H1 (cell line): Measurements from ENCODE around the gene TNPO3. TPM values are rescaled to one million over a fixed set of nuclear protein-coding genes. Genes with fewer than 3 reads are reported as not detected.
"Not testable (repeated sequence)": the region's sequence is repeated elsewhere in the genome, so short reads cannot be mapped to it uniquely, and the experiment has no call there.

ENCODE experiments used
- CTCF ChIA-PET: fragments of 300-600 bp; sonication (Branson Sonifier 250); formaldehyde crosslinking; loops from one replicate; lab custom pipeline; 2021; ENCODE audit not compliant: partially characterized antibody; lab: Charles Lee
- POLR2A ChIA-PET: fragments of 300-600 bp; sonication (Branson Sonifier 250); formaldehyde crosslinking; loops from one replicate; lab custom pipeline; 2021; ENCODE audit warnings: inconsistent platforms; ENCODE audit not compliant: partially characterized antibody; lab: Charles Lee
- DNase-seq, 2 experiments: peaks; one replicate each; pipeline versions ENCODE4 v3.0.0 to v3.0.0-alpha.2; 2010 to 2022; ENCODE audit warnings: low spot score in 2 of 2, low read depth in 1 of 2, mixed read lengths in 1 of 2
- FAIRE-seq: peaks from 2 replicates; lab custom pipeline; 2011; peaks lifted over from hg19 to GRCh38; lab: Jason Lieb, UNC
- H2AFZ ChIP-seq: 2 replicates; pipeline ENCODE4 v1.8.1; 2012; ENCODE audit warnings: low read length, inconsistent platforms
- H2AK5ac ChIP-seq: 2 replicates; pipeline ENCODE4 v1.6.1; 2013; ENCODE audit warnings: low read depth, low read length
- H2BK120ac ChIP-seq: replicated peaks from 2 replicates; pipeline ENCODE3; 2013; ENCODE audit warnings: low read depth, low read length, inconsistent platforms
- H2BK12ac ChIP-seq: 2 replicates; pipeline ENCODE4 v1.6.1; 2013; ENCODE audit warnings: low read depth, low read length
- H2BK15ac ChIP-seq: 2 replicates; pipeline ENCODE4 v1.6.1; 2013; ENCODE audit warnings: low read length
- H2BK20ac ChIP-seq: 2 replicates; pipeline ENCODE4 v1.6.1; 2013; ENCODE audit warnings: low read length
- H2BK5ac ChIP-seq: 2 replicates; pipeline ENCODE4 v1.6.1; 2013; ENCODE audit warnings: low read depth, low read length
- H3K14ac ChIP-seq: 2 replicates; pipeline ENCODE4 v1.6.1; 2013; ENCODE audit warnings: inconsistent platforms; ENCODE audit not compliant: insufficient read length
- H3K18ac ChIP-seq: 2 replicates; pipeline ENCODE4 v1.6.1; 2013; ENCODE audit warnings: low read length; ENCODE audit errors: extremely low read depth
- H3K23ac ChIP-seq: 2 replicates; pipeline ENCODE4 v1.6.1; 2013; ENCODE audit warnings: inconsistent platforms; ENCODE audit not compliant: insufficient read length
- H3K23me2 ChIP-seq: 2 replicates; pipeline ENCODE4 v1.6.1; 2013; ENCODE audit warnings: low read depth, low read length
- H3K27ac ChIP-seq: 2 replicates; pipeline ENCODE4 v1.6.1; 2011; ENCODE audit warnings: low read depth, low read length, inconsistent platforms
- H3K27me3 ChIP-seq, 4 experiments: replicated peaks in 1 of 4; 1 replicate in 1 of 4; 2 replicates in 3 of 4; pipeline versions ENCODE4 v1.6.1 to v1.8.1; 2011 to 2013; ENCODE audit warnings: low read length in 3 of 4, mild to moderate bottlenecking in 3 of 4, inconsistent platforms in 2 of 4, mixed read lengths in 2 of 4, moderate library complexity in 1 of 4; ENCODE audit not compliant: control insufficient read depth in 3 of 4, insufficient read depth in 3 of 4; ENCODE audit errors: extremely low read depth in 1 of 4
- H3K36me3 ChIP-seq, 4 experiments: 2 replicates each; pipeline versions ENCODE4 v1.6.1 to v1.8.1; 2011 to 2013; ENCODE audit warnings: mild to moderate bottlenecking in 4 of 4, low read length in 3 of 4, moderate library complexity in 2 of 4, control low read depth in 1 of 4, inconsistent platforms in 1 of 4; ENCODE audit not compliant: insufficient read depth in 4 of 4, control insufficient read depth in 2 of 4
- H3K4ac ChIP-seq: replicated peaks from 2 replicates; pipeline ENCODE3; 2013; ENCODE audit warnings: low read length, low read depth, mixed read lengths, inconsistent platforms; ENCODE audit not compliant: insufficient read length
- H3K4me1 ChIP-seq, 4 experiments: replicated peaks in 1 of 4; 1 replicate in 1 of 4; 2 replicates in 3 of 4; pipeline versions ENCODE4 v1.6.1 to v1.8.1; 2011 to 2013; ENCODE audit warnings: low read length in 3 of 4, inconsistent platforms in 2 of 4, mixed read lengths in 1 of 4; ENCODE audit not compliant: insufficient read depth in 4 of 4, control insufficient read depth in 3 of 4
- H3K4me2 ChIP-seq, 2 experiments: 2 replicates each; pipeline versions ENCODE4 v1.6.1 to v1.8.1; 2011 to 2013; ENCODE audit warnings: low read depth in 2 of 2, low read length in 2 of 2, control low read depth in 1 of 2, inconsistent platforms in 1 of 2, mild to moderate bottlenecking in 1 of 2; ENCODE audit not compliant: insufficient read depth in 1 of 2
- H3K4me3 ChIP-seq, 4 experiments: fragments of 200-600, 300-600 bp in 1 of 4; sonication (generic), shearing (Covaris generic), sonication (Bioruptor Twin) in 1 of 4; 2 replicates each; pipeline versions ENCODE4 v1.5.1 to v1.8.1; 2011 to 2016; ENCODE audit warnings: low read length in 4 of 4, low read depth in 3 of 4, control low read depth in 2 of 4, inconsistent platforms in 2 of 4, mild to moderate bottlenecking in 2 of 4, mixed read lengths in 1 of 4, moderate library complexity in 1 of 4; ENCODE audit not compliant: insufficient read depth in 2 of 4; ENCODE audit errors: extremely low read depth in 1 of 4
- H3K56ac ChIP-seq: replicated peaks from 2 replicates; pipeline ENCODE3; 2013; ENCODE audit warnings: low read depth, mild to moderate bottlenecking, mixed read lengths, low read length, inconsistent platforms; ENCODE audit not compliant: insufficient read length
- H3K79me1 ChIP-seq: 2 replicates; pipeline ENCODE4 v1.6.1; 2013; ENCODE audit warnings: low read depth, low read length, control low read depth
- H3K79me2 ChIP-seq, 2 experiments: 2 replicates each; pipeline versions ENCODE4 v1.6.1 to v1.8.1; 2012 to 2013; ENCODE audit warnings: low read length in 2 of 2, mild to moderate bottlenecking in 2 of 2, inconsistent platforms in 1 of 2; ENCODE audit not compliant: insufficient read depth in 2 of 2, control insufficient read depth in 1 of 2
- H3K9ac ChIP-seq, 4 experiments: replicated peaks in 1 of 4; 1 replicate in 1 of 4; 2 replicates in 3 of 4; pipeline versions ENCODE4 v1.6.1 to v1.8.1; 2011 to 2013; ENCODE audit warnings: low read depth in 3 of 4, low read length in 3 of 4, control low read depth in 2 of 4, mild to moderate bottlenecking in 2 of 4, moderate library complexity in 2 of 4, inconsistent platforms in 1 of 4; ENCODE audit errors: extremely low read depth in 1 of 4
- H3K9me3 ChIP-seq, 2 experiments: 2 replicates each; pipeline versions ENCODE4 v1.6.1 to v1.8.1; 2012 to 2013; ENCODE audit warnings: mild to moderate bottlenecking in 2 of 2, moderate library complexity in 2 of 2, control low read depth in 1 of 2, inconsistent platforms in 1 of 2, low read depth in 1 of 2, low read length in 1 of 2, mixed read lengths in 1 of 2; ENCODE audit not compliant: insufficient read depth in 2 of 2
- H4K20me1 ChIP-seq, 2 experiments: replicated peaks in 1 of 2; 2 replicates each; pipeline versions ENCODE3 to v1.8.1; 2011 to 2013; ENCODE audit warnings: inconsistent platforms in 2 of 2, low read length in 2 of 2, mild to moderate bottlenecking in 1 of 2; ENCODE audit not compliant: insufficient read depth in 2 of 2, control insufficient read depth in 1 of 2
- H4K5ac ChIP-seq: 2 replicates; pipeline ENCODE4 v1.6.1; 2013; ENCODE audit warnings: low read length, low read depth, mixed read lengths, inconsistent platforms; ENCODE audit not compliant: insufficient read length
- H4K8ac ChIP-seq: 2 replicates; pipeline ENCODE4 v1.8.0; 2013; ENCODE audit warnings: mild to moderate bottlenecking, moderate library complexity, low read length, inconsistent platforms; ENCODE audit not compliant: insufficient read depth; ENCODE audit errors: extremely low read depth
- H4K91ac ChIP-seq: replicated peaks from 2 replicates; pipeline ENCODE3; 2013; ENCODE audit warnings: low read length, mixed read lengths, inconsistent platforms; ENCODE audit not compliant: insufficient read length
- EGR1 ChIP-seq: IDR thresholded peaks from 2 replicates; pipeline ENCODE4 v1.6.1; 2011; ENCODE audit warnings: low read depth, low read length, borderline replicate concordance
- SP2 ChIP-seq: IDR thresholded peaks from 2 replicates; pipeline ENCODE4 v1.6.1; 2012; ENCODE audit warnings: mild to moderate bottlenecking, low read length, inconsistent platforms
- SRF ChIP-seq: IDR thresholded peaks from 2 replicates; pipeline ENCODE4 v1.6.1; 2011; ENCODE audit warnings: mild to moderate bottlenecking, low read depth, low read length, moderate library complexity
- WGBS, 2 experiments: shearing (Covaris generic) in 1 of 2; methylation state at CpG; one replicate each; pipeline versions ENCODE4 v1.1.6 to v1.1.7; 2013 to 2015; ENCODE audit warnings: low lambda C conversion rate in 2 of 2, mixed read lengths in 2 of 2, inconsistent platforms in 1 of 2, low coverage in 1 of 2, missing lambda C conversion rate in 1 of 2; ENCODE audit not compliant: insufficient replicate concordance in 2 of 2, insufficient coverage in 1 of 2, insufficient read length in 1 of 2; ENCODE audit errors: extremely low coverage in 1 of 2, missing lambda C conversion rate in 1 of 2; 5-methylcytosine and 5-hydroxymethylcytosine counted together
- polyA plus RNA-seq, 7 experiments: library from polyadenylated mRNA; depleted of rRNA in 3 of 7; stranded (reverse) in 5 of 7; unstranded in 2 of 7; fragments of >200 nt in 5 of 7; fragments of 200-250 nt in 2 of 7; gene quantifications; 1 replicate in 5 of 7; 2 replicates in 1 of 7; 4 replicates in 1 of 7; pipeline versions ENCODE4 v1.2.1 to v1.2.3, GENCODE V29; 2011 to 2013; ENCODE audit warnings: missing spikeins in 2 of 7, mixed read lengths in 2 of 7
- total RNA-seq: library from RNA; stranded (reverse); fragmentation: NEBNext Ultra II Directional; extraction: Animal tissue kit (Norgen Biotek cat#: 25700); gene quantifications from 2 replicates; pipeline ENCODE4 v1.2.1, GENCODE V29; 2021

The TNPO3 gene
- total and polyA plus RNA-seq, 2 of the 8 experiments (the other 6 are each of a cell fraction or from before 2014, with no cell fraction given): 67.6 to 99.2 TPM

DNA sequence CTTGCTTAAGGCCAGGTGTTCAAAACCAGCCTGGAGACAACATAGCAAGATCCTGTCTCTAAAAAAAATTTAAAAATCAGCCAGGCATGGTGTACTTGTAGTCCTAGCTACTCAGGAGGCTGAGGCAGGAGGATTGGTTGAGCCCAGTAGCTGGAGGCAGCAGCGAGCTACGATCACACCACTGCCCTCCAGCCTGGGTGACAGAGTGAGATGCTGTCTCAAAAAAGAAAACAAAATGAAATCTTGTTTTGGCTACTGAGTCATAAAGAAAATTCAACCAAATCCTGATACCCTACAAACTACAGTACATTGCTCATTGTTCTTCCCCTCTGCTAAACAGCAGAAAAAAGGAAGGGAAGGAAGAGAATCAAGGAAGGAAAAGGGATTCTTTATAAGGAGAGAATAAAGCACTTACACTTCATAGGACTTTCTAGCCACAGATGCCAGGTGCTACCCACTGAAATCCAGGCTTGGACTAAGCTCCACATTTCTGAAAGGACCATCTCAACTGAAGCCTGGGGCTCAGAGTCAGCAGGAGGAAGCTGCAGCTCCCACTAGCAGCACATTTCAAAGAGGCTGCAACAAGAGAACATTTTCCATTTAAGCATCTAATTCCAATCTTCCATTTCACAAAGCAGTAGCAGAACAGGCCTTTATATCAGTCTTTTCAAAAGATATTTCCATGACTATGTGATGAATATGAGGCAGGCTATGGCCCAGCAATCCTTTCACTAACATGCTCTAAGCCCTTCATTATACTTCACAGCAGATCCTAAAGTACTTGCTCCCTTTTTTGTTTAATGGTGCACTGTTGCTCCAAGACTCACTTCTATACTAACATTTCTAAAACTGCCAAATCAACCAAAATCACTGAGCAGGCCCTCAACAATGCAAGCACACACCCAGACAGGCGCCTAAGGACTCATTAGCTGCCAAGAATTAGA lies 13.5 kb downstream of the TNPO3 start (continued):
- TF ChIP-seq SP2 (no peak), EGR1 (no peak), SRF (no peak)
- TF ChIP-seq, all 59 proteins: peak for 0

DNA sequence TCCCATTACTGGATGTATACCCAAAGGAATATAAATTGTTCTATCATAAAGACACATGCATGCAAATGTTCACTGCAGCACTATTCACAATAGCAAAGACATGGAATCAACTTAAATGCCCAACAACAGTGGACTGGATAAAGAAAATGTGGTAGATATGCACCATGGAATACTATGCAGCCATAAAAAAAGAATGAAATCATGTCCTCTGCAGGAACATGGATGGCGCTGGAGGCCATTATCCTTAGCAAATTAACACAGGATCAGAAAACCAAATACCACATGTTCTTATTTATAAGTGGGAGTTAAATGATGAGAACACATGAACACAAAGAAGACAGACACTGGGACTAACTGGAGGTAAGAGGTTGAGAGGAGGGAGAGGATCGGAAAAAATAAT lies 16.4 kb downstream of the TNPO3 start:
- H3K4me2 ChIP-seq, H3K79me1 ChIP-seq, H2BK5ac ChIP-seq, H2BK20ac ChIP-seq, H2BK12ac ChIP-seq, H3K23ac ChIP-seq, DNase-seq, H3K56ac ChIP-seq, H2AK5ac ChIP-seq, H3K9me3 ChIP-seq, H3K23me2 ChIP-seq, H3K18ac ChIP-seq, H2BK15ac ChIP-seq, H4K5ac ChIP-seq, H3K27ac ChIP-seq, H3K9ac ChIP-seq, H3K14ac ChIP-seq, FAIRE-seq, H4K20me1 ChIP-seq, H3K4ac ChIP-seq, H3K4me3 ChIP-seq, H3K27me3 ChIP-seq, H2AFZ ChIP-seq, H2BK120ac ChIP-seq, H4K8ac ChIP-seq, H4K91ac ChIP-seq: not testable (repeated sequence)
- POLR2A ChIA-PET: interaction anchor here (0.7 kb wide), 1 partner anchor 13 kb away, joined by 3 read pairs; no protein-coding TSS in a partner anchor
- peaks cover 3 to 16% (median 6%) of the 10 kb centered on the region in 4 experiments; a peak in 6 of 7 replicates for H3K4me1 ChIP-seq
- peaks cover 14 to 92% of the 10 kb centered on the region in 2 experiments for H3K79me2 ChIP-seq
- CTCF ChIA-PET: interaction anchor here (0.9 kb wide), 1 partner anchor 17 kb away, joined by 3 read pairs; no protein-coding TSS in a partner anchor
- H3K36me3 ChIP-seq: peaks cover 3 to 11% (median 5%) of the 10 kb centered on the region in 4 experiments; a peak in 6 of 8 replicates
- WGBS, 2 experiments: 95% methylated on average over 2 of the region's 2 CpGs; no CpG with 5 or more reads in 1 of the 2 experiments
